HG02623 (cell line): Measurements from ENCODE around the gene PCDHGB3.
A peak's percentile ranks its signal among the peaks of the same experiment; 100 is the strongest.
"Not testable (repeated sequence)": the region's sequence is repeated elsewhere in the genome, so short reads cannot be mapped to it uniquely, and the experiment has no call there.

Experiments
- ATAC-seq: cut with Tn5 transposase; IDR thresholded peaks from one replicate; pipeline ENCODE4 v1.9.1; 2021; ENCODE audit warnings: moderate library complexity; ENCODE audit not compliant: unreplicated experiment

The PCDHGB3 gene

GRCh38 chr5:141369994-141370848, at the start of gene PCDHGB3:
TSS of gene PCDHGB3 (plus strand) at chr5:141370242. CDS start at chr5:141370395, 153 bp downstream.
- ATAC-seq, result peak; percentile 89

- ATAC-seq, result no peak
Measured at GRCh38 chr5:141322261-141322660, 47.8 kb upstream of the PCDHGB3 start.

GRCh38 chr5:141326088-141326854, 43.8 kb upstream of the PCDHGB3 start:
- peak; percentile 71 for ATAC-seq

- ATAC-seq, result no peak
Measured at GRCh38 chr5:141328231-141328630, 41.8 kb upstream of the PCDHGB3 start.

- no peak for ATAC-seq
Measured at GRCh38 chr5:141330299-141331080, 39.6 kb upstream of the PCDHGB3 start, which contains the start of gene PCDHGA1. TSS of gene PCDHGA1 (plus strand) at chr5:141330514.

GRCh38 chr5:141332571-141332970, 37.5 kb upstream of the PCDHGB3 start:
- not testable (repeated sequence) for ATAC-seq

GRCh38 chr5:141338538-141339306, 31.3 kb upstream of the PCDHGB3 start, which contains the start of gene PCDHGA2:
TSS of gene PCDHGA2 (plus strand) at chr5:141338760.
- ATAC-seq, result no peak

GRCh38 chr5:141340781-141341354, 29.2 kb upstream of the PCDHGB3 start:
- ATAC-seq, result not testable (repeated sequence)

- no peak for ATAC-seq
Measured at GRCh38 chr5:141342773-141343172, 27.3 kb upstream of the PCDHGB3 start.

GRCh38 chr5:141343242-141343952, 26.6 kb upstream of the PCDHGB3 start, which contains the start of gene PCDHGA3:
TSS of gene PCDHGA3 (plus strand) at chr5:141343829. CDS start at chr5:141344034, 205 bp downstream.
- no peak for ATAC-seq

- no peak for ATAC-seq
Measured at GRCh38 chr5:141343953-141344463, 26.0 kb upstream of the PCDHGB3 start.

GRCh38 chr5:141345327-141345726, 24.7 kb upstream of the PCDHGB3 start:
- ATAC-seq, result no peak

- ATAC-seq, result not testable (repeated sequence)
Measured at GRCh38 chr5:141346017-141346416, 24.0 kb upstream of the PCDHGB3 start.

- no peak for ATAC-seq
Measured at GRCh38 chr5:141349917-141350619, 20.0 kb upstream of the PCDHGB3 start, which contains the start of gene PCDHGB1. TSS of gene PCDHGB1 (plus strand) at chr5:141350099. CDS start at chr5:141350261, 162 bp downstream.

- no peak for ATAC-seq
Measured at GRCh38 chr5:141351591-141351990, 18.5 kb upstream of the PCDHGB3 start.

- ATAC-seq, result no peak
Measured at GRCh38 chr5:141354900-141355469, 15.1 kb upstream of the PCDHGB3 start, which contains the start of gene PCDHGA4. TSS of gene PCDHGA4 (plus strand) at chr5:141355021. CDS start at chr5:141355108, 87 bp downstream.

- ATAC-seq, result no peak
Measured at GRCh38 chr5:141355641-141356040, 14.4 kb upstream of the PCDHGB3 start.

GRCh38 chr5:141356133-141356532, 13.9 kb upstream of the PCDHGB3 start:
- ATAC-seq, result no peak
